H9 (cell line): ENCODE data around the gene WDR81. TPM values are rescaled to one million over a fixed set of nuclear protein-coding genes. Genes with fewer than 3 reads are reported as not detected.

Experiments used
- DNase-seq: peaks from one replicate; pipeline ENCODE4 v3.0.0-alpha.2; 2017
- H2AFZ ChIP-seq: one replicate; pipeline ENCODE4 v1.6.1; 2013; ENCODE audit warnings: mild to moderate bottlenecking, low read length, control low read depth, moderate library complexity
- H2AK5ac ChIP-seq: 2 replicates; pipeline ENCODE4 v1.6.1; 2013; ENCODE audit warnings: low read length, control low read depth, mixed read lengths; ENCODE audit not compliant: insufficient read length
- H2BK120ac ChIP-seq: one replicate; pipeline ENCODE4 v1.6.1; 2013; ENCODE audit warnings: low read depth, mild to moderate bottlenecking, low read length, control low read depth, inconsistent platforms; ENCODE audit not compliant: poor library complexity, severe bottlenecking
- H2BK12ac ChIP-seq: 2 replicates; pipeline ENCODE4 v1.6.1; 2013; ENCODE audit warnings: low read length, control low read depth, mixed read lengths, low read depth; ENCODE audit not compliant: insufficient read length
- H2BK15ac ChIP-seq: 2 replicates; pipeline ENCODE4 v1.6.1; 2013; ENCODE audit warnings: low read depth, low read length, control low read depth
- H2BK20ac ChIP-seq: one replicate; pipeline ENCODE4 v1.6.1; 2013; ENCODE audit warnings: low read depth, mild to moderate bottlenecking, low read length, control low read depth, inconsistent platforms; ENCODE audit not compliant: poor library complexity, severe bottlenecking
- H2BK5ac ChIP-seq: 2 replicates; pipeline ENCODE4 v1.6.1; 2013; ENCODE audit warnings: low read length, control low read depth, mixed read lengths; ENCODE audit not compliant: insufficient read length
- H3K14ac ChIP-seq: 2 replicates; pipeline ENCODE4 v1.6.1; 2013; ENCODE audit warnings: low read length, control low read depth; ENCODE audit not compliant: insufficient read depth
- H3K18ac ChIP-seq: 2 replicates; pipeline ENCODE4 v1.6.1; 2013; ENCODE audit warnings: low read depth, mild to moderate bottlenecking, mixed read lengths, low read length, control low read depth; ENCODE audit not compliant: insufficient read length
- H3K23ac ChIP-seq: 2 replicates; pipeline ENCODE4 v1.6.1; 2013; ENCODE audit warnings: low read length, control low read depth, mixed read lengths, low read depth; ENCODE audit not compliant: insufficient read length
- H3K23me2 ChIP-seq: 2 replicates; pipeline ENCODE4 v1.6.1; 2013; ENCODE audit warnings: low read depth, mild to moderate bottlenecking, mixed read lengths, low read length, control low read depth; ENCODE audit not compliant: insufficient read length, poor library complexity, severe bottlenecking
- H3K27ac ChIP-seq: 2 replicates; pipeline ENCODE4 v1.5.1; 2013; ENCODE audit warnings: low read length, control low read depth, mixed read lengths, low read depth; ENCODE audit not compliant: insufficient read length
- H3K27me3 ChIP-seq: 2 replicates; pipeline ENCODE4 v1.6.1; 2013; ENCODE audit warnings: low read length, control low read depth, inconsistent platforms; ENCODE audit not compliant: insufficient read depth
- H3K4ac ChIP-seq: 2 replicates; pipeline ENCODE4 v1.6.1; 2013; ENCODE audit warnings: low read depth, mild to moderate bottlenecking, control low read depth, inconsistent platforms, low read length, moderate library complexity
- H3K4me1 ChIP-seq: 2 replicates; pipeline ENCODE4 v1.6.1; 2013; ENCODE audit warnings: low read length, control low read depth, inconsistent platforms; ENCODE audit not compliant: insufficient read depth
- H3K4me2 ChIP-seq: 2 replicates; pipeline ENCODE4 v1.6.1; 2013; ENCODE audit warnings: low read length, control low read depth, mixed read lengths; ENCODE audit not compliant: insufficient read length, insufficient read depth
- H3K56ac ChIP-seq: 2 replicates; pipeline ENCODE4 v1.6.1; 2013; ENCODE audit warnings: low read depth, mild to moderate bottlenecking, mixed read lengths, low read length, control low read depth; ENCODE audit not compliant: insufficient read length
- H3K79me1 ChIP-seq: 2 replicates; pipeline ENCODE4 v1.6.1; 2013; ENCODE audit warnings: low read depth, mild to moderate bottlenecking, moderate library complexity, low read length, control low read depth, inconsistent platforms; ENCODE audit not compliant: insufficient read depth, poor library complexity, severe bottlenecking
- H3K79me2 ChIP-seq: 2 replicates; pipeline ENCODE4 v1.6.1; 2013; ENCODE audit warnings: low read length, control low read depth, inconsistent platforms; ENCODE audit not compliant: insufficient read depth
- H3K9ac ChIP-seq: 2 replicates; pipeline ENCODE4 v1.6.1; 2013; ENCODE audit warnings: low read length, control low read depth, mixed read lengths; ENCODE audit not compliant: insufficient read length; ENCODE audit errors: extremely low read depth
- H3K9me3 ChIP-seq: one replicate; pipeline ENCODE4 v1.6.1; 2013; ENCODE audit warnings: low read depth, low read length, inconsistent platforms; ENCODE audit not compliant: control insufficient read depth
- H3T11ph ChIP-seq: one replicate; pipeline ENCODE4 v1.6.1; 2013; ENCODE audit warnings: mild to moderate bottlenecking, low read length, control low read depth, inconsistent platforms
- H4K20me1 ChIP-seq: one replicate; pipeline ENCODE4 v1.6.1; 2013; ENCODE audit not compliant: control insufficient read depth, insufficient read length, insufficient read depth
- H4K5ac ChIP-seq: 2 replicates; pipeline ENCODE4 v1.6.1; 2013; ENCODE audit warnings: low read depth, mild to moderate bottlenecking, mixed read lengths, low read length, control low read depth; ENCODE audit not compliant: insufficient read length
- H4K8ac ChIP-seq: replicated peaks from 2 replicates; pipeline ENCODE4 v1.6.1; 2013; ENCODE audit warnings: low read length, control low read depth, mixed read lengths, low read depth; ENCODE audit not compliant: insufficient read length
- H4K91ac ChIP-seq: 2 replicates; pipeline ENCODE4 v1.6.1; 2013; ENCODE audit warnings: low read depth, mild to moderate bottlenecking, moderate library complexity, mixed read lengths, low read length, control low read depth; ENCODE audit not compliant: insufficient read length
- H3K27ac Mint-ChIP-seq, 3 experiments: 2 replicates in 2 of 3; 3 replicates in 1 of 3; pipeline ENCODE4 v1.8.0; 2020 to 2021; ENCODE audit warnings: mixed read lengths in 3 of 3, mild to moderate bottlenecking in 1 of 3, moderate library complexity in 1 of 3
- H3K27me3 Mint-ChIP-seq: 2 replicates; pipeline ENCODE4 v1.8.0; 2021; ENCODE audit warnings: low read depth, mild to moderate bottlenecking, moderate library complexity, mixed read lengths
- H3K36me3 Mint-ChIP-seq, 3 experiments: 2 replicates in 2 of 3; 3 replicates in 1 of 3; pipeline ENCODE4 v1.8.0; 2020 to 2021; ENCODE audit warnings: low read depth in 3 of 3, mixed read lengths in 3 of 3; ENCODE audit not compliant: insufficient read depth in 1 of 3
- H3K4me1 Mint-ChIP-seq, 2 experiments: 2 replicates each; pipeline ENCODE4 v1.8.0; 2020; ENCODE audit warnings: mixed read lengths in 2 of 2
- H3K4me3 Mint-ChIP-seq, 2 experiments: 2 replicates in 1 of 2; 3 replicates in 1 of 2; pipeline ENCODE4 v1.8.0; 2020 to 2021; ENCODE audit warnings: mild to moderate bottlenecking in 2 of 2, mixed read lengths in 2 of 2, moderate library complexity in 1 of 2
- H3K9me3 Mint-ChIP-seq, 2 experiments: 2 replicates in 1 of 2; 3 replicates in 1 of 2; pipeline ENCODE4 v1.8.0; 2020; ENCODE audit warnings: mild to moderate bottlenecking in 2 of 2, mixed read lengths in 2 of 2, moderate library complexity in 1 of 2
- CTCF ChIP-seq: fragments of 200-600 bp; sonication (generic); conservative IDR thresholded peaks from 3 replicates; pipeline ENCODE4 v1.8.0; 2021; ENCODE audit warnings: antibody characterized with exemption, mild to moderate bottlenecking
- WGBS: extraction: QIAGEN DNeasy Blood & Tissue Kit; methylation state at CpG from one replicate; pipeline ENCODE4 v1.1.7; 2013; ENCODE audit warnings: missing lambda C conversion rate, low lambda C conversion rate, mixed read lengths; ENCODE audit not compliant: insufficient read length; ENCODE audit errors: extremely low coverage; 5-methylcytosine and 5-hydroxymethylcytosine counted together
- total RNA-seq: library from RNA; stranded (reverse); gene quantifications from 2 replicates; pipeline ENCODE4 v1.2.1, GENCODE V29; 2021

The WDR81 gene
- total RNA-seq, 1 experiment from 2014 or later: 20.2 TPM

GRCh38 chr17:1718362-1719165, 5.9 kb upstream of the WDR81 start:
- Mint-ChIP-seq H3K9me3 (no peaks in the 10 kb centered on the region; a peak in 1 of 5 replicates), H3K4me3 (peak overlapping the region; percentile 88 to 94), H3K27ac (peak overlapping the region; percentile 55 to 100 (median 77); a peak in 3 of 7 replicates), H3K4me1 (peaks cover 18 to 24% of the 10 kb centered on the region in 2 experiments), H3K36me3 (peaks cover 0 to 2% (median 0%) of the 10 kb centered on the region in 3 experiments; a peak in 2 of 7 replicates), H3K27me3 (peaks cover 2% of the 10 kb centered on the region; the same call in 1 of the 2 replicates)
- Histone ChIP-seq H4K20me1 (no peaks in the 10 kb centered on the region), H2BK20ac (no peak overlapping the region), H2BK12ac (peak overlapping the region; percentile 12), H3K27me3 (no peaks in the 10 kb centered on the region), H3K79me1 (no peaks in the 10 kb centered on the region), H2BK120ac (no peak overlapping the region), H3K14ac (no peak overlapping the region), H2BK15ac (no peak overlapping the region), H2AFZ (no peak overlapping the region), H4K8ac (no peak overlapping the region), H2BK5ac (no peak overlapping the region), H3K9ac (no peak overlapping the region), H3K9me3 (no peaks in the 10 kb centered on the region), H3K18ac (no peak overlapping the region), H4K91ac (no peak overlapping the region), H3K56ac (no peak overlapping the region), H3K27ac (no peak overlapping the region), H3K4me2 (no peak overlapping the region), H3T11ph (no peak overlapping the region), H2AK5ac (no peak overlapping the region), H3K23me2 (peaks cover 22% of the 10 kb centered on the region), H3K79me2 (no peaks in the 10 kb centered on the region), H3K4ac (no peak overlapping the region), H3K23ac (no peak overlapping the region), H3K4me1 (peaks cover 1% of the 10 kb centered on the region; the same call in 1 of the 2 replicates), H4K5ac (no peak overlapping the region)
- no CpG with 5 or more reads among the region's 19 CpGs for WGBS
- TF ChIP-seq CTCF: no peak
- peak; percentile 27 for DNase-seq
